GM19467 (cell line): Measurements from ENCODE around the gene PNKP.
"Not testable (repeated sequence)": the region's sequence is repeated elsewhere in the genome, so short reads cannot be mapped to it uniquely, and the experiment has no call there.

Experiments used
- ATAC-seq: cut with Tn5 transposase; IDR thresholded peaks from one replicate; pipeline ENCODE4 v1.9.1; 2021; ENCODE audit warnings: mild to moderate bottlenecking, moderate library complexity; ENCODE audit not compliant: unreplicated experiment

PNKP gene

DNA sequence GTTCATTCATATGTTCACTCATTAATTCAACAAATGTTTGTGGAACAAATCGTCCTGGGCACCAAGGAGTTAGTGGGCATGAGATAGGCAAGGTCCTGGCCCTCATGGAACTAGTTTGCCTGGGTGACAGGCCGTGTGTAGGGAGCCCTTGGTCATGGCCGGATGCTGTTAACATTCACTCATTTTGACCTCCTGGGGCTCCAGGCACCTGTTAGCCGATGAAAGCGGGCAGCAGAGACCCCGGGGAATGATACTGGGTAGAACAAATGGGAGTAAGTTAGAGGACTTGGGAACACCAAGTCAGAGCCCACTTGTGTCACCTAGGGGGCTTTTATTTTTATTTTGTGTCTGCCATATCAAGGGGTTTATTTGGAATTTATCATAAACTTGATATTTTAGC is 42.7 kb downstream of the PNKP start:
- ATAC-seq, result no peak

DNA sequence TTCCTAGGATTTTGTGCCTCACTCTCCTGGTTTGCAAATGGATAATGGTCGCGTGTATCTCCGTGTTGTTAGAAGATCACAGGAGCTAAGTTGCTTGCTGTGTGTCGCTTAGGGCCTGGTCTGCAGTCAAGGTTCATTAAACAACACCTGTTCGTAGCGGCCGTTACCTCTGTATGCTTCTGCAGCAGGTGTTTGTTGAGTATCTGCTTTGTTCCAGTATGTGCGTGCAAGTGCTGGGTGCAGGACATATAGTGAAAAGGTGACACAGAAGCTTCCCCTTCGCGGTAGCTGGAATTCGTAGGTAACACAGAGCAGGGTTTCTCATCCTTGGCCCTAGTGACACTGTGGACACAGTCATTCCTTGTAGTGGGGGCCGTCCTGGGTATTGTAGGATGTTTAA is 43.9 kb downstream of the PNKP start:
- ATAC-seq, result no peak

DNA sequence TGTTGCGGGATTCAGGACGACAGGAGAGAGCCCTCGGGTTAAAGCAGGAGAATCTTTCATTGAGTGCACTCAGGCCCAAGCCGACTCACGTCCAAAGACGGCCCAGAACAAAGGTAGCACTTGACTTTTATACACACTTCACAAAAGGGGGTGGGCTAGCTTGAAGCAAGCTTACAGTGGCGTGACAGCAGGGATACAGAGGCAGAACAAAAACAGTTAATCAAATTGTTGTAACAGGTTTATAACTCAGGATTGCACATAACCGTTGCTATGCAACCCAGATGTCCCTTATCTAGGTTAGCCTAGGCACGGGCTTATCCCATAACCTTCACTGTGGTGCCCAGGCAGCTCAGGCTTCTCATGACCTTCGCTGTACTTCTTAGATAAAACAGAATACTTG is 47.3 kb downstream of the PNKP start:
- no peak for ATAC-seq

DNA sequence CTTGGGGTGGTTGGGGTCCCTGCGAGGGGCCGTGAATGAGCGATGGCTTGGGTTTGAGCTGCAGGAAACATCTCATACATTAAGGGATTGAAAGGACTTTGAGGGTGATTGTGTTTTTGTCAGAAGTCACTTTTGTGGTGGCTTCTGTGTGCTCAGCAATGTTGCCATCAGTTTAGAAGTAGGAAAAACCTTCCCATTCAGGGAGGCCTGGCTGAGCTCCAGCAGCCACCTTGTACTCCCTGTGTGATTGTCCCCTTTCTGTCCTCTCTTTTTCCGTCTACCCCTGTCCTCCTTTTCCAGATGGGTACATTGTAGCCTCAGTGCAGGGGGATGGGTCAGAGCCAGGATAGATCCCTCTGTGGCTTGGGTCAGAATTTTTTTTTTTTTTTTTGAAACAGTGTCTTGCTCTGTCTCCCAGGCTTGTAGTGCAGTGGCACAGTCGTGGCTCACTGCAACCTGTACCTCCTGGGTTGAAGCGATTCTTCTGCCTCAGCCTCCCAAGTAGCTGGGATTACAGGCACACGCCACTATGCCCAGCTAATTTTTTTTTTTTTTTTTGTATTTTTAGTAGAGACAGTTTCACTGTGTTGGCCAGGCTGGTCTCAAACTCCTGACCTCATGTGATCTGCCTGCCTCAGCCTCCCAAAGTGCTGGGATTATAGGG is 47.8 kb downstream of the PNKP start:
- ATAC-seq, result not testable (repeated sequence)

DNA sequence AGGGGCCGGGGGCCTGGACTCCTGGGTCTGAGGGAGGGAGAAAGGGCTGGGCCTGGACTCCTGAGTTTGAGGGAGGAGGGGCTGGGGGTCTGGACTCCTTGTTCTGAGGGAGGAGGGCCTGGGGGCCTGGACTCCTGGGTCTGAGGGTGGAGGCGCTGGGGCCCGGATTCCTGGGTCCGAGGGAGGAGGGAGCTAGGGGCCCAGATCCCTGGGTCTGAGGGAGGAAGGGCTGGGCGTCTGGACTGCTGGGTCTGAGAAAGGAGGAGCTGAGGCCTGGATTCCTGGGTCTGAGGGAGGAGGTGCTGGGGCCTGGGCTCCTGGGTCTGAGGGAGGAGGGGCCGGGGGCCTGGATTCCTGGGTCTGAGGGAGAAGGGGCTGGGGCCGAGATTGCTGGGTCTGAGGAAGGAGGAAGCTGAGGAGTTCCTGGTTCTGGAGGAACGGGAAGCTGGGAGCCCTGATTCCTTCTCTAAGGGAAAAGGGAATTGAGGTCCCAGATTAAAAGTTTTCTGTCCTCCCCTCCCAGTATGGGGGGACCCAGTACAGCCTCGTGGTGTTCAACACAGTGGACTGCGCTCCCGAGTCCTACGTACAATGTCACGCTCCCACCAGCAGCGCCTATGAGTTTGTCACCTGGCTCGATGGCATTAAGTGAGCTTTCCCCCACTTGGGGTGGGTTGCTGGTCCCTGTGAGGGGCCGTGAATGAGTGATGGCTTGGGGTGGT is 48.6 kb downstream of the PNKP start:
- no peak for ATAC-seq

DNA sequence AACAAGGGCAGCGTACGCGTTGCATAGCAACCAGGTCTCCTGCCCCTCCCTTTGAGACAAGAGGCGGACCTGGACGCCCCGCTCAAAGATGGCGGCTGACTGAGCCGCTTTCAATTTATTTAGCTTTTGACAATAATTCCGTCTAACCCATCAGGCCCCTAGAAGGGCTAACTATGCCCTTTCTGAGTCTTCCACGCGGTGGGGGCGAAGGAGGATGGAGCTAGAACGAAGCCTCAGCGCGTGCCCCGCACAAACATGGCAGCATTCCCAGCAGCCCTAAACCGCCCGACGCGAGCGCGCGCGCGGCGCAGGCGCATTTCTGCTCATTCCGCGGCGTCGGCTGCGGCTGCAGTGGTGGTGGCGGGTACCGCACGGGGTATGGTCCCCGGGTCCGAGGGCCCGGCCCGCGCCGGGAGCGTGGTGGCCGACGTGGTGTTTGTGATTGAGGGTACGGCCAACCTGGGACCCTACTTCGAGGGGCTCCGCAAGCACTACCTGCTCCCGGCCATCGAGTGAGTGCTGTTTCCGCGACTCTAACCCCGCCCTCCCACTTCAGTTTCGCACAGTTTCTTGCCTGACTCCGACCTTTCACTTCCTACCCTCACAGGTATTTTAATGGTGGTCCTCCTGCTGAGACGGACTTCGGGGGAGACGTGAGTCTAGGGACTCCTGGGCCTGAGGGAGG is 49.3 kb downstream of the PNKP start, which contains the start of gene MED25:
TSS of gene MED25 (plus strand) at position 326 of the 685 bp plus-strand sequence. CDS start at position 379, 53 bp downstream.
- peak; percentile 55 for ATAC-seq

DNA sequence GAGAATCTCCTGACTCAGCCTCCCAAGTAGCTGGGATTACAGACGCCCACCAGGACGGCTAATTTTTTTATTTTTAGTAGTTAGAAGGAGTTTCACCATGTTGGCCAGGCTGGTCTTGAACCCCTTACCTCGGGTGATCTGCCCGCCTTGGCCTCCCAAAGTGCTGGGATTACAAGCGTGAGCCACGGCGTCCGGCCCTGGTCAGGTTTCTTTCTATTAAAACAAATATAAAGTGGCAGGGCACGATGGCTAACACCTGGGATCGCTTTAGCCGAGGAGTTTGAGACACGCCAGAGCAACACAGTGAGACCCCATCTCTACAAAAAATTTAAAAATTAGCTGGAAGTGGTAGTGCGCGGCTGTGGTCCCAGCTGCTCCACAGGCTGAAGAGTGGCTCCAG is 50.8 kb downstream of the PNKP start:
- ATAC-seq, result no peak

DNA sequence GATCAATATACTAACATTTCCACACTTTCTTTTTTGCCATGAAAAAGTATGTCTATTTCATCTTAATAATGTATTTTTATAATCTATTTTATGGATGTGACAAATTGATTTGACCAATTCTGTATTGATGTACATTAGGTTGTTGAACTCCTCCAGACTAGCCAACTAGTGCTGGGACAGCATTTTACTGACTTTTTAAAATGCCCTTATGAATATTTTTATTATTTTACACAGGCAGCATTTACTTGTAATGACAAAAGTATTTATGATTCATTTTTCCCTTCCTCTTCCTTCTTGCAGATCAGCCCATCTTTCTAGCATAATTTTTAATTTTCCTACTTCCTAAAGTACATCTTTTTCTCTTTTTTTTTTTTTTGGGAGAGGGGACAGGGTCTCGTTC is 53.4 kb downstream of the PNKP start:
- no peak for ATAC-seq

DNA sequence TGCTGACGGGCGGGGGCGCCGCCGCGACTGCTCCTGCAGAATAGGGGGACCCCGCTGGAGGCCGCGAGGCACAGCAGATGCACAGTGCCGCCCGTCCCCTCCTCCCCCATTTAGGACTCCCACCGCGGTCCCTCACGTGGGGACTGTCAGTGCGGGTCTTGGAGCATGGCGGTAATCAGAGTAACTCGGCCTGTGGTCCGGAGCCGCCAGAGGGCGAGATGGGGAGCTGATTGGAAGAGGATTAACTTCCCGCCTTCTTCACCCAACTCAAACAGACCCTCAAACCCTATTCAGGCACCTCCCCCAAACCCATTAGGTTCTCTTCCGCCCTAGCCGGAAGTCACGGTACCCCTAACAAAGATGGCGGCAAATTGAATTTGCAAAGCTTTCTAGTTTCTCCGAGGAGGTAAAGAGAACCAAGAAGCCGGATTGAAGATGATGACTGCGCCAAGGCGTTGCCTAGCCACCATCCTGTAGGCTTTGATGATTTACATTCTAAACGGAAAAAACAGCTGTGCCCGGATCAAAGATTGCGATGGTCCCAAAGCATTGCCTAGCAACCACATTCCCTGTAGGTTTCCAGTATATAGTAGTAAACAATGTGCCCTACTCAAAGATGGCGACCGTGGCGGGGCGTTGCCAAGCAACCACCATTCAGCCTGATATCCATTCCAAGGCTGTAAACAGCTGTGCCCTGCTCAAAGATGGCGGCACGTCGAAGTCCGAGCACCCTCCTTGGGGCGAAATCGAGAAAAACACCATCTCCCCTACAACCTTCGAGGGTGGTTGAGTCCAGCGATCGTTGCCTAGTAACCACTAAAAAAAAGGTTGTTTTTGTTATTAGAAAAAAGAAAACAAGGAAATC is 54.1 kb downstream of the PNKP start, which contains the start of gene FUZ:
TSS of gene FUZ (minus strand) at position 296 of the 865 bp plus-strand sequence. CDS start at position 110, 186 bp downstream.
- peak; percentile 40 for ATAC-seq

DNA sequence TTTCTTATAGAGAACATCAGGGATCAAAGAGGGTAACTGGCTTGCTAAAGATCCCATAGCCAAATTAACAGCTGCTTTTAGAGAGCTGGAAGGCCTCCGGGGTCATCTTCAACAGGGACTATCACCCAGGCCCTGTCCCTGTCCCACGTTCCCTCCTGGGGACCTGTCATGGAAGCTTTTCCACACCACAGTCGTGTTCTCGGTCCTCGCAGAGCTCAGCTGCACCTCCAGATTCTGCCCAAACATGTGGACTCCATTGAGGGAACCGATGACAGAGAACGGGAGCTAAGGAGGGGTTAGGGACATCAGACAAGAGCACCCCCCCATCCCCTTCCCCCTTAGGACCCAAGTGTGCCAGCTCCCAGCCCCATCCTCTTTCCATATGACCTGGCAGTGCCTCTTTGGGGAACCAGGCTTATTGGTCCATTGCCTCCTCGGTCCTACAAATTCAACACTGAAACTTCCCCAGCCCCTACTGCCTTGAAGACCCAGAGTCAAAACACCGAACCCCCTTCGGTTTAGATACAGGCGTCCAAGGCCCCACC is 54.9 kb downstream of the PNKP start:
- no peak for ATAC-seq

DNA sequence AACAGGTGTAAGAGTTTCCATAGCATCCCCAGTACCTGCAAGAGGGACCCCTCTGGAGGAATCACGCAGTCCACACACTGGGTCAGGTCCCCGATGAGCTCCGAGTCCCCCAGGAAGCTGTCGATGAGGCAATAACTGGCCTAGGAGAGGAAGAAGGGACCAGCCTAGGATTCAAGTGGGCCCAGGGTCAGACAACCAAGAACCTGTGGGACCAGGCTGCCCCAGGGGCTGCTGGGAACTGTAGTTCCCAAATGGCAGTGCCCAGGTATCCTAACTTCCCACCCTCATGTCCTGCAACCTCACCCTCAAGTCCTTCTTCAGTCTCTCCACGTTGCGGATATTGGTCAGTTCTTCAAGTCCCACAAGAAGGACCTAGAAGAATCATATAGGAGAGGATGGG is 56.0 kb downstream of the PNKP start:
- ATAC-seq, result no peak
